SK-N-MC (cell line): ENCODE results near the gene ZNF646.

ENCODE experiments used
- EZH2 ChIP-seq: fragments of 200-600 bp; sonication (generic); IDR thresholded peaks from one replicate; pipeline ENCODE4 v1.6.1; 2017; ENCODE audit warnings: antibody characterized with exemption
- POLR2AphosphoS5 ChIP-seq: IDR thresholded peaks from 2 replicates; pipeline ENCODE4 v1.6.1; 2012; ENCODE audit warnings: mild to moderate bottlenecking, low read depth, low read length, borderline replicate concordance

DNA sequence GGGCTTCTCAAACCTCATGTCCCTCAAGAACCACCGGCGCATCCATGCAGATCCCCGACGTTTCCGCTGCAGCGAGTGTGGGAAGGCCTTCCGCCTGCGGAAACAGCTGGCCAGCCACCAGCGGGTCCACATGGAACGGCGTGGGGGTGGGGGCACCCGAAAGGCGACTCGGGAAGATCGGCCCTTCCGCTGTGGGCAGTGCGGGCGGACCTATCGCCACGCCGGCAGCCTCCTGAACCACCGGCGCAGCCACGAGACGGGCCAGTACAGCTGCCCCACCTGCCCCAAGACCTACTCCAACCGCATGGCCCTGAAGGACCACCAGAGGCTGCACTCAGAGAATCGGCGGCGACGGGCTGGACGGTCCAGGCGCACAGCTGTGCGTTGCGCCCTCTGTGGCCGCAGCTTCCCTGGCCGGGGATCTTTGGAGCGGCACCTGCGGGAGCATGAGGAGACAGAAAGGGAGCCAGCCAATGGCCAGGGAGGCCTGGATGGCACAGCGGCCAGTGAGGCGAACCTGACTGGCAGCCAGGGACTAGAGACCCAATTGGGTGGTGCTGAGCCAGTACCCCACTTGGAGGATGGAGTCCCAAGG, 5.9 kb downstream of the ZNF646 start:
- TF ChIP-seq POLR2AphosphoS5: no peak
- no peak for TF ChIP-seq EZH2
